Adipocyte (in vitro differentiated cells): ENCODE data around the gene CACNB1.

Experiments
- DNase-seq: peaks from one replicate; pipeline ENCODE4 v3.0.0-alpha.2; 2015; ENCODE audit warnings: low read depth
- H3K27me3 ChIP-seq: replicated peaks from 2 replicates; pipeline ENCODE4 v1.7.0; 2013; ENCODE audit warnings: mild to moderate bottlenecking, low read length, moderate library complexity; ENCODE audit not compliant: control insufficient read depth, insufficient read depth
- H3K36me3 ChIP-seq: 2 replicates; pipeline ENCODE4 v1.7.0; 2013; ENCODE audit warnings: low read length, mild to moderate bottlenecking, moderate library complexity; ENCODE audit not compliant: control insufficient read depth, insufficient read depth, severe bottlenecking
- H3K4me1 ChIP-seq: 2 replicates; pipeline ENCODE4 v1.7.0; 2013; ENCODE audit warnings: mild to moderate bottlenecking, low read length, moderate library complexity; ENCODE audit not compliant: control insufficient read depth, insufficient read depth
- H3K4me3 ChIP-seq: 2 replicates; pipeline ENCODE4 v1.7.0; 2013; ENCODE audit warnings: mild to moderate bottlenecking, low read length, moderate library complexity
- H3K9ac ChIP-seq: 2 replicates; pipeline ENCODE4 v1.7.0; 2013; ENCODE audit warnings: mild to moderate bottlenecking, low read length, moderate library complexity
- H3K9me3 ChIP-seq: 2 replicates; pipeline ENCODE4 v1.7.0; 2013; ENCODE audit warnings: mild to moderate bottlenecking, low read length, moderate library complexity; ENCODE audit not compliant: control insufficient read depth

CACNB1 gene

DNA sequence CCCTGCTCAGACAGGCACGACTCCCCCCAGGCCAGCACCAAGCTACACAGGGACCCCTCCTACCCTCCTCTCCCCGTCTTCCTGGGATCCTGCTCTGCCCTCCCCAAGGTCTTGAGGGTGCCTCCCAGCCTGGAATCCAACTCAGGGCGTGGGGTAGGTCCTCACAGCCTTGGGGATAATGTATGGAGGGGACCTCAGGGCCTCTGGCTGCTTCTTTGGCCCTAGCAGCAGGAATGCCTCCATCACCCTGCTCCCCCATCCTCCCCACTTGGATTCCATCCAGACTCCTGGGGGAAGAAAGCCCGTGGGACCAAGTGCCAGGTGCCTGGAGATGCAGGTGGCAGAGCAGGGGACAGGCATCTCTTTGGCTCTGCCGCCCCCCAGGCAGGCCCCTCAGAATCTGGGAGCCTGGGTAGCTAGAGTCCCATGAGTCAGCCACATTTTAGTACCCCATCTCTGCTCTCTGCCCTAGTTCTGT is 39.0 kb upstream of the CACNB1 start:
- H3K27me3 ChIP-seq: peaks cover 16% of the 10 kb centered on the region
- no peak overlapping the region for H3K9ac ChIP-seq
- no peaks in the 10 kb centered on the region for H3K36me3 ChIP-seq
- H3K4me3 ChIP-seq: no peak overlapping the region
- no peaks in the 10 kb centered on the region for H3K9me3 ChIP-seq
- no peak for DNase-seq
- peaks cover 39% of the 10 kb centered on the region for H3K4me1 ChIP-seq

DNA sequence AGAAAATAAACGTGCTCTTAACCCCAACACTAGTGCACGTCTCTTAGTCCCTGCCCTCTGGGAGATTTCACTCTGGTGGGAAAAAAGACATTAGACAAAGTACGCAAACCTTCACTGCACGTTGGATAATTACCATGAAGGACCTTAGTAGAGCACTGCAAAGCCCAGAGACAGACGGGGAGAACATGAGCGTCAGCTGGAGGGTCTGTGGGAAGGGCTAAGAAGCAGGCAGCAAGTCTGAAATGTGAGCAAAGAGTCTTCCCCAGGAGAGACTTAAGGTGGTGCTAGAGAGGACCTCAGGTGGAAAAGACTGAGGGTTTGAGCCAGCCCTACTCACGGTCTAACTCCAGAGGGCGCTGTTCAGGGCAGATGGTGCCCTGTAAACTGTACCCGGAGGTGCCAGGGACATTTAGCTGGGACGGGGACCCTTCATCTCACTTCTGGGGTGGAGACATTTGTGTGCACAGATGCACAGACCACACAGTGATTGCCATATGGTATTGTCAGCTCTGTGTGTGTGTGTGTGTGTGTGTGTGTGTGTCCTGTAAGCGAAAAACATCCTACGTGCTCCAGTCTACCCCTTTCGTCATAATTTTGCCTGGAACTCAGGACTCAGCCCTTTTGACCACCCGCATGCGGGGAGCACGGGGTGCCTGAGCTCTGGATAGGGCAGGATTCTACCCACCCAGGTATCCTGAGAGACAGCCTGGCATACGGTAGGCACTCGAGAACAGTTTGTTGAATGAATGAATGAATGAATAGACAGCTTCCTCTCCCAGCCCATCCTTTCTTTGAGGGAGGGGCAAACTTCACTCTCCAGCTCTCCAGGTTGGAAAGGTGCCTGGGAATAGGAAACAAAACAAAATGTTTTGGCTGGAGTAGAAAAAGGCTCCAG is 38.3 kb upstream of the CACNB1 start:
- no peak overlapping the region for H3K9ac ChIP-seq
- peak; percentile 49 for DNase-seq
- H3K27me3 ChIP-seq: peaks cover 16% of the 10 kb centered on the region
- no peaks in the 10 kb centered on the region for H3K36me3 ChIP-seq
- peaks cover 46% of the 10 kb centered on the region for H3K4me1 ChIP-seq
- H3K4me3 ChIP-seq: no peak overlapping the region
- H3K9me3 ChIP-seq: no peaks in the 10 kb centered on the region

DNA sequence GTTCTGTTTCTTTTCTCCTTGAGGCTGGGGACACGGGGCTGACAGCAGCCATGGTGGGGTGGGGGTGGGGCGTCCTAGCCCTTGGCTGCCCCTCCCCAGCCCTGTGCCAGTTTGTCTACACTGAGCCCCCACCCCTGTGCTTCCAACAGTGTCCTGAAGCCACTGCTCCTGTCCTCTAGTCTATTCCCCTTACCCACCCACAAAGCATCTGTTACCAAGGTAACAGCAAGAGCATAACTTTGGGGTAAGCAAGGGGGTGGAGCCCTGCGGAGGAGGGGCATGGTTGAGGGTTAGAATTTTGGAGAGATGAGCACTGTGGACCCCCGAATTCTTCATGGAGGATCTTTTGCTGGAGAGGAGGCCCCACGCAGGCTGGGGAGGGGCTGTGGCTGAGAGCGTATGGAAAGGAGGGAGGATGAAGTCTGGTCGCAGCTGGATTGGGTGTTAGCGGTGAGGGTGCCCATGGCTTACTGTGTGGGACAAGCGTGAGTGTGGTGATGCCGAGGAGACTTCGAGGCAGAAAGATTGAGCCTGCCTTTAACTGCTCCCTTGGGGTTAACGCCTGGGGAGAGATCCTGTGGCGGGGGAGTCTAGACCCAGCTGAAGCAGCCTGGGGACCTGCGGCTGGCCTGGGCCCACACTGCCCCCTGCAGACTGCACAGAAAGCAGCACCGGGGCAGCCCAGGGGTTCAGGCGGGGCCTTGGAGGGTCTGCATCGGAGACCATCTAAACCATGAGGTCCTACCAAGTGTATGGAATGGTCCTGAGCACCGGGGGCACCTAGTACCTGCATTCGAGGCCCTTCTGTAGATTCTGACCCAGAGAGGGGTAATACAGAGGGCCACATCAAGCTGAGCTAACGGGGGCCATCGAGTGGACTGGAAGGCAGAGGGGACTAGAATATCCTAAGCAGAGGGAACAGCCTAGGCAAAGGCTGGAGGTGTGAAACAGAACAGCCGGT is 34.4 kb upstream of the CACNB1 start:
- Histone ChIP-seq H3K4me3 (no peak overlapping the region), H3K27me3 (peaks cover 9% of the 10 kb centered on the region), H3K36me3 (no peaks in the 10 kb centered on the region), H3K4me1 (peaks cover 37% of the 10 kb centered on the region), H3K9ac (no peak overlapping the region), H3K9me3 (no peaks in the 10 kb centered on the region)
- DNase-seq: peak; percentile 69

DNA sequence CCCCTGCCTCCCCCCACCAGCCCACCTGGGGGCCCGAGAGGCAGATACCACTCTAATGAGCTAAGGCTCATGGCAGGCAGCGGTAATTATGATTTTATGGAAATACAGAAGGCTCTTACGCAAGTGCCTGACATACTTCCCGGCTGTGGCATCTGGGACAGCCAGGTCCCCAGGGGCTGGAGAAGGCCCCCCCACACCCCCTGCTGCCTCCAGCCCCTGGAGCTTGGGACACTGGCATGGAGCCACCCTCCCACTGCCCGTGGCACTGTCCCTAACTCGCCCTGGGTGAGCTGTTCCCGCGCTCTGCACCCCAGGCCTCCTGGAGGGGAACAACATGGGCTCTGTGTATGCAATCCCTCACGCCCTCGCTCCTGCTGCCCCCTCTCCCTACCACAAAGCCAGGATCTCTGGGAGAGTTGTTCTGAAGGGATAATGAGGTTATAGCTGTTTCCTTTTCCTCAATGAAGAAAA is 33.7 kb upstream of the CACNB1 start:
- H3K9ac ChIP-seq: no peak overlapping the region
- DNase-seq: no peak
- peaks cover 10% of the 10 kb centered on the region for H3K27me3 ChIP-seq
- H3K36me3 ChIP-seq: no peaks in the 10 kb centered on the region
- H3K9me3 ChIP-seq: no peaks in the 10 kb centered on the region
- H3K4me3 ChIP-seq: no peak overlapping the region
- peaks cover 32% of the 10 kb centered on the region for H3K4me1 ChIP-seq

DNA sequence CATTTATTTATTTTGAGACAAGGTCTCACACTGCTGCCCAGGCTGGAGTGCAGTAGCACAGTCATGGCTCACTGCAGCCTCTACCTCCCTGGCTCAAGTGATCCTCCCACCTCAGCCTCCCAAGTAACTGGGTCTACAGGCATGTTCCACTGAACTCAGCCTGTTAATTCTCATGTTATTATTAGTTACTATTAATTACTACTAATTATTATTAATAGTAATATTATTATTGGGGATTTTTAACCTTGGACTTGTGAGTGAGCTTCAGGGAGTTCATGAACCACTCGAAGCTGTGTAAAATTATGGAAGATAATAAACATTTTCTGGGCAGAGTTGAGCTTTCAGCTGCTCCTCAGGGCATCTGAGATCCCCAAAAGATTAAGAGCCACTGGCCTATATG is 32.9 kb upstream of the CACNB1 start:
- H3K27me3 ChIP-seq: peaks cover 8% of the 10 kb centered on the region
- no peak overlapping the region for H3K4me3 ChIP-seq
- H3K4me1 ChIP-seq: peaks cover 28% of the 10 kb centered on the region
- H3K9ac ChIP-seq: no peak overlapping the region
- H3K9me3 ChIP-seq: no peaks in the 10 kb centered on the region
- H3K36me3 ChIP-seq: no peaks in the 10 kb centered on the region
- no peak for DNase-seq

DNA sequence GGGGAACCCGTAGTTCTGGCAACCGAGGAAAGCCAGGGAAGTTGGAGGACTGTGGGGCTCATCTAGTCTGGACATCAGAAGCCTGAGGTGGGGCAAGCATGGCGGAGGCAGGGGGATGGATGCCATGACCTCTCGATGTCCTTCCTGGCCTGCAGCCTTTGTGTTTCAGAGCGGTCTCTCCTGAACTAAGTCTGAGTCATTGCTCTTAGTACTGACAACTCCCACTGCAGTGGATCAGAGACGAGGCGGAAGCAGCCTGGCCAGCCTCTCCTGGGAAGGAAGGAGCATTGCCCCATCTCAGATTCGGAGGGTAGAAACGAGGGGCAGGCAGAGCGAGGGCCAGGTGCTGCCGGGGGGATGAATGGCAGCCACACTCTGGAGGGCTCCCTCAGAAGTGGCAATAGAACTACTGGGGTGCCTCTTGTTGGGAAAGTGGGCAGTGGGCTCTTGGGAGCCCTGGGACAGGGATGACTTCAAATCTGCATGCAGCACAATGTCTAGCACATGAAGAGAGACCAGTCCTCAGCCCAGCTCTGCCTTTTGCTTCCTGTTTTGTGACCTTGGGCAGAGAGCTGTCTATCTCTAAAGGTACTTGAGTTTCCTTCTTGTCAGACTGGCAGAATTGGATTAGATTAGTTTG is 31.9 kb upstream of the CACNB1 start:
- no peaks in the 10 kb centered on the region for H3K9me3 ChIP-seq
- DNase-seq: no peak
- no peak overlapping the region for H3K4me3 ChIP-seq
- no peaks in the 10 kb centered on the region for H3K36me3 ChIP-seq
- peaks cover 27% of the 10 kb centered on the region for H3K4me1 ChIP-seq
- H3K9ac ChIP-seq: no peak overlapping the region
- H3K27me3 ChIP-seq: peaks cover 8% of the 10 kb centered on the region

DNA sequence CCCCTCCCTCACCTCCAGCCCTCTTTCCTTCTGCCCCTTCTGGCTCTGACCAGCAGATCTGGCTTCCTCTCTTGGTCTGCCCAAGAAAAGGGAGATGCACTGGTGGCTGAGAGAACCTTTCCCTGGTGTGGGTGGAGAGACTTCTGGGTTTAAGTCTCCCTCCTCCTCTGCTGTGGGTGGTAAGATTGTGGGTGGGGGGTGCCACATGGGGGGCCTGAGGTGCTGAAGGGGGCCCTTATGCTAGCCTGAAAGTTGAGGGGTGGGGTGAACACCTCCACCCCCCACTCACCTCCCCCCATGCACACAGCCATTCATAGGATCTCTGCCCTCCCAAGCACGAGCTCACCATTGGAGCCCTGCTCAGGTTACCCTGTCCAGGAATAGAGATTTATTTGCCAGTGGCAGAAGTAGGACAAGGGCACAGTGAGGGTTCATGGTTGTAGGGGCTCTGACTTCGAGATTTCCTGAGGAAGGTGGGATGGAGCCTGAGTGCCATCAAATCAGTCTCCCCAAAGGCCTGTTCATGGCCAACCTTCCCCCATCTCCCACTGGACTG is 30.0 kb upstream of the CACNB1 start:
- no peak overlapping the region for H3K4me3 ChIP-seq
- H3K4me1 ChIP-seq: peaks cover 27% of the 10 kb centered on the region
- peaks cover 8% of the 10 kb centered on the region for H3K27me3 ChIP-seq
- no peaks in the 10 kb centered on the region for H3K9me3 ChIP-seq
- DNase-seq: no peak
- no peaks in the 10 kb centered on the region for H3K36me3 ChIP-seq
- H3K9ac ChIP-seq: no peak overlapping the region

DNA sequence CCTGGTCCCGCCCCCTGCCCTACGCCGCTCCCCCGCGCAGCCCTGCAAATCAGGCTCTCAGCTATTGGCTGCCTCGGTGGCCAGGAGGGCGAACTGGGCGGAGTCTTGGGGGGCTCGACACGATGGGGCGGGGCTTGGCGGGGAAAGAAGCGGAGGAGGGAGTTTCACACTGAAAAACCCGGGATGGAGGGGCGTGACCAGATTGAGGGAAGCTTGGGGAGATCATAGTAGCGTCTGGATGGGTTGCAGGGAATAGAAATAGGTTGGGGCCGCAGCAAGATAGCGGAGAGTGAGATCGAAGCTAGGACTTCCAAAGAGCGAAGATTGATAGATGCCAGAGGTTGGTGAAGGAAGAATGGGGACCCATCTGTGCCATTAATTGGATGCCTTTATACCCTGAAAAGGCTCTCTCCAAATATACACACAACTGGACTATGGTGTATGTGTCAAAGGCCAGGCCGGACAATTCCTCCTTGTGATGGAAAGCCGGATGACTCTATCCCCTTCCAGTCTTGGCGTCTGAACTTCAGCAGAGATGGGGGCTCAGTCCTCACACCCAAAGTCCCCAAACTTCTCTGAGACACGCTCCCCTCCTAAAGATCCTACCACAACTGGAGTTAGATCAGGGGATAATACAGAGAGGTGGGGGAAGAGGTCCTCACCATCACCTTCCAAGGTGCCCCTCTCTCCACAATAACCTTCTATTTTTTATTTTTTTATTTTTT is 28.7 kb upstream of the CACNB1 start:
- peaks cover 8% of the 10 kb centered on the region for H3K27me3 ChIP-seq

DNA sequence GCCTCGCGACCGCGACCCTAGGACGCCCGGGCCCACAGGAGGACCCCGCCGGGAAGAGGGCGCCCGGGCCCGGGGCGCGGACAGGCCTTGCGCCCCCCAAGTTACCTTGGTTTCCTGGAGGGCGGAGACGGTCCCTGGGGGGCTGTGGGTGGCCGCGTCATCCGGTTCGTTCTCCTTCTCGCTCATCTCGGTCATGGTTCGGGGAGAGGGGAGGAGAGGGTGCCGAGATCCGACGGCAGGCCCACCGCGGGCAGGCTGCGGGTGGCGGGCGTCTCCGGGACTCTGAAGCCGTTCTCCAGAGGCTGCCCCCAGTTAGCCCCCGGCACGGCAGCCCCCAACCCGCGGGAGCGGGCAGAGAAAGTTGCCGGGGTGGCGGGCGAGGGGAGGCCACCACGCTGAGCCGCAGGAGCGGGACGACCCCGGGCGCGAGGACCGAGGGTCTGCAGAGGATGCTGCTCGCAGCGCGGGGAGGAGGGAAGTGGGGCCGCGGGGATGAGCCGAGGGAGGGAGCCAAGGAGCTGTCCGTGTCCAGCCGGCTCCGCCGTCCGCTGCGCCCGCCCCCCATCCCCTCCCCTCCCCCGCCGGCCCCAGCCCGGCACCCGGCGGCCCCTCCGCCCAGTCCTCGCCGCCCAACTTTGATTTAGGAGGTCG is 28.0 kb upstream of the CACNB1 start, which contains the start of gene STAC2:
STAC2 (minus strand) TSS at position 638 of the 651 bp plus-strand sequence; CDS start at position 195, 443 bp downstream.
- no peak for DNase-seq
- peaks cover 9% of the 10 kb centered on the region for H3K4me1 ChIP-seq
- H3K27me3 ChIP-seq: peaks cover 8% of the 10 kb centered on the region
- H3K36me3 ChIP-seq: no peaks in the 10 kb centered on the region
- H3K4me3 ChIP-seq: peak within 1 kb of the TSS; percentile 64
- H3K9me3 ChIP-seq: no peaks in the 10 kb centered on the region
- H3K9ac ChIP-seq: no peak within 1 kb of the TSS

More for the DNA sequence above, 28.7 kb upstream of the CACNB1 start:
- no peaks in the 10 kb centered on the region for H3K36me3 ChIP-seq
- no peak overlapping the region for H3K9ac ChIP-seq
- peak; percentile 50 for DNase-seq
- H3K9me3 ChIP-seq: no peaks in the 10 kb centered on the region
- peak overlapping the region; percentile 42 for H3K4me3 ChIP-seq
- peaks cover 15% of the 10 kb centered on the region for H3K4me1 ChIP-seq
